ENCODE results near the gene COL23A1.

GRCh38 chr5:178201221-178201926 lies 388.8 kb downstream of the COL23A1 start:
- TF ChIP-seq CTCF (optimal IDR thresholded peaks at IDR 0.05 in 1 of 3, IDR thresholded peaks at IDR 0.05 in 1 of 3, conservative IDR thresholded peaks at IDR 0.05 in 1 of 3; ENCODE audit: extremely low read depth in 1 of 3, insufficient read depth in 2 of 3, low read length in 3 of 3): no peak
- TF ChIP-seq EZH2 (IDR thresholded peaks at IDR 0.05; ENCODE audit: low read length): no peak
